GM06990 (cell line): ENCODE results near the gene FRMD5.

Experiments used
- DNase-seq: peaks from one replicate; pipeline ENCODE4 v3.0.0-alpha.2; 2011; ENCODE audit not compliant: insufficient read length; ENCODE audit errors: extremely low read depth
- H3K27me3 ChIP-seq: replicated peaks from 2 replicates; pipeline ENCODE4 v1.6.0; 2011; ENCODE audit warnings: low read length; ENCODE audit not compliant: control insufficient read depth, insufficient read depth
- H3K36me3 ChIP-seq: 2 replicates; pipeline ENCODE4 v1.5.1; 2011; ENCODE audit warnings: low read length; ENCODE audit not compliant: control insufficient read depth, insufficient read depth
- H3K4me3 ChIP-seq: replicated peaks from 2 replicates; pipeline ENCODE4 v1.5.1; 2011; ENCODE audit warnings: low read depth, mild to moderate bottlenecking, control low read depth, low read length
- CTCF ChIP-seq: IDR thresholded peaks from 2 replicates; pipeline ENCODE4 v1.5.1; 2011; ENCODE audit warnings: low read length, control low read depth, mild to moderate bottlenecking, inconsistent platforms; ENCODE audit not compliant: insufficient read depth, poor library complexity, severe bottlenecking

FRMD5 gene

GRCh38 chr15:43908516-43909050 lies 286.5 kb downstream of the FRMD5 start:
- Histone ChIP-seq H3K27me3 (no peaks in the 10 kb centered on the region), H3K4me3 (no peak overlapping the region), H3K36me3 (no peaks in the 10 kb centered on the region)
- TF ChIP-seq CTCF, result no peak
- no peak for DNase-seq

GRCh38 chr15:43905755-43906154 lies 289.3 kb downstream of the FRMD5 start:
- H3K27me3 ChIP-seq, result no peaks in the 10 kb centered on the region
- DNase-seq, result no peak
- TF ChIP-seq CTCF, result no peak
- H3K4me3 ChIP-seq, result no peak overlapping the region
- no peaks in the 10 kb centered on the region for H3K36me3 ChIP-seq

- peak; percentile 23 for DNase-seq
- Histone ChIP-seq H3K4me3 (no peak overlapping the region), H3K27me3 (no peaks in the 10 kb centered on the region), H3K36me3 (no peaks in the 10 kb centered on the region)
- TF ChIP-seq CTCF, result peak; percentile 86
These were observed 291.2 kb downstream of the FRMD5 start for GRCh38 chr15:43903864-43904290.

- no peak for TF ChIP-seq CTCF
- DNase-seq, result no peak
- Histone ChIP-seq H3K4me3 (no peak overlapping the region), H3K36me3 (no peaks in the 10 kb centered on the region), H3K27me3 (no peaks in the 10 kb centered on the region)
These were observed 293.6 kb downstream of the FRMD5 start for GRCh38 chr15:43901495-43901894.

- H3K36me3 ChIP-seq, result no peaks in the 10 kb centered on the region
- no peak for DNase-seq
- no peak for TF ChIP-seq CTCF
These were observed 294.1 kb downstream of the FRMD5 start for GRCh38 chr15:43900996-43901395.

GRCh38 chr15:43899928-43900327 lies 295.1 kb downstream of the FRMD5 start:
- no peaks in the 10 kb centered on the region for H3K27me3 ChIP-seq
- no peak for TF ChIP-seq CTCF
- no peak for DNase-seq
- no peak overlapping the region for H3K4me3 ChIP-seq
- H3K36me3 ChIP-seq, result no peaks in the 10 kb centered on the region

More at GRCh38 chr15:43900996-43901395, 294.1 kb downstream of the FRMD5 start:
- no peaks in the 10 kb centered on the region for H3K27me3 ChIP-seq
- H3K4me3 ChIP-seq, result no peak overlapping the region
